Thyroid gland (tissue), 4 donors: Measurements from ENCODE around the gene LCN10.

Source experiments
- POLR2A ChIP-seq, 2 donors: fragments of 450-650 bp; IDR thresholded peaks; one replicate each; pipeline ENCODE4 v1.6.1; 2017; ENCODE audit warnings: antibody characterized with exemption in 2 of 2, mild to moderate bottlenecking in 2 of 2, moderate library complexity in 1 of 2
- TF ChIP-seq, protein P1 (sequence below), 6 experiments: fragments of 200-600 bp in 3 of 6; fragments of 450-650 bp in 3 of 6; sonication (generic) in 3 of 6; IDR thresholded peaks; one replicate each; pipeline ENCODE4 v1.5.1; 2016 to 2019; ENCODE audit warnings: antibody characterized with exemption in 6 of 6, mild to moderate bottlenecking in 2 of 6, inconsistent platforms in 1 of 6, moderate library complexity in 1 of 6

DNA sequence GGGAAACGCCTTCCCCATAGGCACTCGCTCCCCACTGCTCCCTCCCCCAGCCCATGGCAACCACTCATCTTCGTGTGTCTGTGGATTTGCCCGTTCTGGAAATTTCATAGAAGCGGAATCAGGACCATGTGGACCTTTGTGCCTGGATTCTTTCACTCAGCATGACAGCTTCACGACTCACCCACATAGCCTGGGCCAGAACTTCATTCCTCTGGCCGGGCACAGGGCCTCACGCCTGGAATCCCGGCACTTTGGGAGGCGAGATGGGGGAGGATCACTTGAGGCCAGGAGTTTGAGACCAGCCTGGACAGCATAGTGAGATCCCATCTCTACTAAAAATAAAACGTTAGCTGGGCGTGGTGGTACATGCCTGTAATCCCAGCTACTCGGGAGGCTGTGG is 42.4 kb downstream of the LCN10 start:
- TF ChIP-seq, protein P1, sequence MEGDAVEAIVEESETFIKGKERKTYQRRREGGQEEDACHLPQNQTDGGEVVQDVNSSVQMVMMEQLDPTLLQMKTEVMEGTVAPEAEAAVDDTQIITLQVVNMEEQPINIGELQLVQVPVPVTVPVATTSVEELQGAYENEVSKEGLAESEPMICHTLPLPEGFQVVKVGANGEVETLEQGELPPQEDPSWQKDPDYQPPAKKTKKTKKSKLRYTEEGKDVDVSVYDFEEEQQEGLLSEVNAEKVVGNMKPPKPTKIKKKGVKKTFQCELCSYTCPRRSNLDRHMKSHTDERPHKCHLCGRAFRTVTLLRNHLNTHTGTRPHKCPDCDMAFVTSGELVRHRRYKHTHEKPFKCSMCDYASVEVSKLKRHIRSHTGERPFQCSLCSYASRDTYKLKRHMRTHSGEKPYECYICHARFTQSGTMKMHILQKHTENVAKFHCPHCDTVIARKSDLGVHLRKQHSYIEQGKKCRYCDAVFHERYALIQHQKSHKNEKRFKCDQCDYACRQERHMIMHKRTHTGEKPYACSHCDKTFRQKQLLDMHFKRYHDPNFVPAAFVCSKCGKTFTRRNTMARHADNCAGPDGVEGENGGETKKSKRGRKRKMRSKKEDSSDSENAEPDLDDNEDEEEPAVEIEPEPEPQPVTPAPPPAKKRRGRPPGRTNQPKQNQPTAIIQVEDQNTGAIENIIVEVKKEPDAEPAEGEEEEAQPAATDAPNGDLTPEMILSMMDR (IDR thresholded peaks at IDR 0.05), result no peak
- no peak for TF ChIP-seq POLR2A (IDR thresholded peaks at IDR 0.05)
